ENCODE results near the gene POLG.

Gene POLG

GRCh38 chr15:89370120-89370977 lies 35.7 kb upstream of the POLG start:
- DNase-seq, result no peak

GRCh38 chr15:89369341-89369947 lies 34.8 kb upstream of the POLG start:
- no peak for DNase-seq

- peak in 2 of 56 donors; percentile 12 to 27 for DNase-seq
Measured at GRCh38 chr15:89368566-89369223, 34.1 kb upstream of the POLG start.

- peak in 46 of 56 donors; percentile 17 to 80 (median 51) for DNase-seq
Measured at GRCh38 chr15:89367485-89368451, 33.1 kb upstream of the POLG start.

GRCh38 chr15:89366656-89367393 lies 32.2 kb upstream of the POLG start:
- no peak for DNase-seq

GRCh38 chr15:89365462-89366065 lies 30.9 kb upstream of the POLG start:
- DNase-seq, result no peak

GRCh38 chr15:89364741-89365450 lies 30.3 kb upstream of the POLG start:
- DNase-seq, result peak in 41 of 56 donors; percentile 21 to 76 (median 54)

GRCh38 chr15:89364341-89364740 lies 29.7 kb upstream of the POLG start:
- peak in 19 of 56 donors; percentile 7 to 53 (median 31) for DNase-seq

- no peak for DNase-seq
Measured at GRCh38 chr15:89363770-89364169, 29.1 kb upstream of the POLG start.

- DNase-seq, result no peak
Measured at GRCh38 chr15:89363133-89363532, 28.5 kb upstream of the POLG start.

- peak in 39 of 56 donors; percentile 23 to 83 (median 55) for DNase-seq
Measured at GRCh38 chr15:89362203-89363101, 27.8 kb upstream of the POLG start.

GRCh38 chr15:89361451-89362202 lies 27.0 kb upstream of the POLG start:
- DNase-seq, result peak in 39 of 56 donors; percentile 18 to 70 (median 47)

- DNase-seq, result peak in 8 of 56 donors; percentile 18 to 50 (median 30)
Measured at GRCh38 chr15:89360294-89360971, 25.8 kb upstream of the POLG start.

- no peak for DNase-seq
Measured at GRCh38 chr15:89359471-89360293, 25.1 kb upstream of the POLG start.

- DNase-seq, result peak in 50 of 56 donors; percentile 25 to 90 (median 70)
Measured at GRCh38 chr15:89358755-89359439, 24.3 kb upstream of the POLG start.

All from amygdala (tissue), 56 donors.